ENCODE measurements around the gene EDN2.

- no peak for TF ChIP-seq CTCF (IDR thresholded peaks at IDR 0.05; ENCODE audit: poor library complexity)
- no peak for TF ChIP-seq EZH2 (IDR thresholded peaks at IDR 0.05; ENCODE audit: borderline replicate concordance)
Observed at GRCh38 chr1:41479808-41480160, 4.7 kb downstream of the EDN2 start.
